Measurements from ENCODE around the gene KATNB1.
A peak's percentile ranks its signal among the peaks of the same experiment; 100 is the strongest.

KATNB1 gene

GRCh38 chr16:57747091-57747490, 11.5 kb downstream of the KATNB1 start:
- DNase-seq = no peak

- DNase-seq = no peak
Observed at GRCh38 chr16:57747496-57747895, 11.9 kb downstream of the KATNB1 start.

GRCh38 chr16:57747996-57748395, 12.4 kb downstream of the KATNB1 start:
- DNase-seq = no peak

- no peak for DNase-seq
Observed at GRCh38 chr16:57748596-57748995, 13.0 kb downstream of the KATNB1 start.

- no peak for DNase-seq
Observed at GRCh38 chr16:57749101-57749692, 13.6 kb downstream of the KATNB1 start.

- no peak for DNase-seq
Observed at GRCh38 chr16:57749856-57750452, 14.4 kb downstream of the KATNB1 start.

- DNase-seq = no peak
Observed at GRCh38 chr16:57750796-57751538, 15.4 kb downstream of the KATNB1 start.

- DNase-seq = no peak
Observed at GRCh38 chr16:57751539-57752202, 16.1 kb downstream of the KATNB1 start.

- no peak for DNase-seq
Observed at GRCh38 chr16:57752203-57752580, 16.6 kb downstream of the KATNB1 start.

- no peak for DNase-seq
Observed at GRCh38 chr16:57752581-57753447, 17.2 kb downstream of the KATNB1 start.

GRCh38 chr16:57753448-57754353, 18.1 kb downstream of the KATNB1 start:
- DNase-seq = no peak

- no peak for DNase-seq
Observed at GRCh38 chr16:57754354-57755060, 18.9 kb downstream of the KATNB1 start.

GRCh38 chr16:57755061-57755684, 19.6 kb downstream of the KATNB1 start:
- no peak for DNase-seq

GRCh38 chr16:57755726-57756423, 20.3 kb downstream of the KATNB1 start:
- DNase-seq = no peak

GRCh38 chr16:57756424-57757325, 21.1 kb downstream of the KATNB1 start:
- DNase-seq = no peak

- peak; percentile 88 for DNase-seq
Observed at GRCh38 chr16:57757326-57757786, 21.8 kb downstream of the KATNB1 start.

- DNase-seq = no peak
Observed at GRCh38 chr16:57757883-57758282, 22.3 kb downstream of the KATNB1 start.

GRCh38 chr16:57758331-57759117, 23.0 kb downstream of the KATNB1 start:
- no peak for DNase-seq
